Transverse colon (tissue), 4 donors: ENCODE results near the gene SUCLG1. TPM values are rescaled to one million over a fixed set of nuclear protein-coding genes. Genes with fewer than 3 reads are reported as not detected.
"Not testable (repeated sequence)": the region's sequence is repeated elsewhere in the genome, so short reads cannot be mapped to it uniquely, and the experiment has no call there.

ENCODE experiments used
- DNase-seq: peaks from one replicate; pipeline ENCODE4 v3.0.0-alpha.2; 2019
- H3K27ac ChIP-seq, 4 donors: fragments of 200-600 bp; sonication (generic); 2 replicates each; pipeline ENCODE4 v1.5.1; 2016 to 2018; ENCODE audit warnings: inconsistent platforms in 4 of 4
- H3K27me3 ChIP-seq: fragments of 200-600 bp; sonication (generic); 2 replicates; pipeline ENCODE4 v1.5.1; 2017; ENCODE audit warnings: inconsistent platforms
- H3K36me3 ChIP-seq, 4 donors: fragments of 200-600 bp; sonication (generic); 2 replicates each; pipeline ENCODE4 v1.5.1; 2017 to 2019; ENCODE audit warnings: inconsistent platforms in 4 of 4
- H3K4me1 ChIP-seq, 4 donors: fragments of 200-600 bp; sonication (generic); 2 replicates each; pipeline ENCODE4 v1.5.1; 2017 to 2020; ENCODE audit warnings: inconsistent platforms in 4 of 4
- H3K4me3 ChIP-seq, 4 donors: fragments of 200-600 bp; sonication (generic); 1 replicate in 1 of 4; 2 replicates in 3 of 4; pipeline versions ENCODE4 v1.5.1 to v1.6.1; 2017 to 2019; ENCODE audit warnings: inconsistent platforms in 4 of 4
- H3K9me3 ChIP-seq, 2 donors: fragments of 200-600 bp; sonication (generic); 2 replicates each; pipeline ENCODE4 v1.5.1; 2017 to 2019; ENCODE audit warnings: inconsistent platforms in 2 of 2
- CTCF ChIP-seq, 5 experiments: fragments of 200-600 bp in 3 of 5; fragments of 450-650 bp in 2 of 5; sonication (generic) in 3 of 5; IDR thresholded peaks; 1 replicate in 2 of 5; 2 replicates in 3 of 5; pipeline ENCODE4 v1.5.1; 2016 to 2017; ENCODE audit warnings: antibody characterized with exemption in 5 of 5, inconsistent platforms in 3 of 5, mild to moderate bottlenecking in 2 of 5, moderate library complexity in 1 of 5
- EP300 ChIP-seq: sonication (generic); formaldehyde crosslinking; IDR thresholded peaks from one replicate; pipeline ENCODE4 v1.6.1; 2017; ENCODE audit warnings: antibody characterized with exemption, low read depth
- POLR2A ChIP-seq: fragments of 450-650 bp; IDR thresholded peaks from one replicate; pipeline ENCODE4 v1.6.1; 2016; ENCODE audit warnings: antibody characterized with exemption, mild to moderate bottlenecking, moderate library complexity
- POLR2AphosphoS5 ChIP-seq, 3 donors: sonication (generic); formaldehyde crosslinking; IDR thresholded peaks; one replicate each; pipeline ENCODE4 v1.6.1; 2016; ENCODE audit warnings: antibody characterized with exemption in 3 of 3
- WGBS, 2 donors: methylation state at CpG; one replicate each; pipeline ENCODE4 v1.1.5; 2018; ENCODE audit warnings: low coverage in 1 of 2; 5-methylcytosine and 5-hydroxymethylcytosine counted together
- in situ Hi-C, 4 donors: fragments of 200-750 bp; cut with MboI; loops; one replicate each; pipeline versions ENCODE4 v1.15.0 to v1.15.1; 2017; ENCODE audit warnings: low sequenced_read_pairs in 3 of 4, low pct_ligation_motif_present in 1 of 4, low pct_unique_long_range_greater_than_20kb in 1 of 4
- intact Hi-C: fragments of 100-400 bp; cut with DNase I; formaldehyde crosslinking; loops from one replicate; pipeline ENCODE4 v1.15.1; 2023; ENCODE audit warnings: low total_unique reads
- total RNA-seq, 4 donors: library from RNA; depleted of rRNA; stranded (reverse); fragments of >200 nt; gene quantifications; one replicate each; pipeline ENCODE4 v1.1.0, GENCODE V29; 2016

Gene SUCLG1
- total RNA-seq, 4 donors from 2014 or later: 55.4 to 199 (median 127) TPM

GRCh38 chr2:84477886-84478285 is 18.8 kb upstream of the SUCLG1 start:
- 79 to 100% methylated on average over 1 of the region's 1 CpG for WGBS, 2 donors

GRCh38 chr2:84474176-84474575 is 15.1 kb upstream of the SUCLG1 start:
- no peak for DNase-seq
- Histone ChIP-seq H3K27ac (no peak overlapping the region), H3K4me3 (no peak overlapping the region), H3K4me1 (no peaks in the 10 kb centered on the region), H3K27me3 (no peaks in the 10 kb centered on the region), H3K36me3 (no peaks in the 10 kb centered on the region), H3K9me3 (peaks cover 8 to 31% of the 10 kb centered on the region in 2 donors)
- intact Hi-C loops (no loop called here), in situ Hi-C loops (no loop called here)
- WGBS, 2 donors: 77 to 88% methylated on average over 4 of the region's 4 CpGs
- no peak for TF ChIP-seq EP300
- TF ChIP-seq CTCF (IDR thresholded peaks at IDR 0.05): no peak
- no peak for TF ChIP-seq POLR2AphosphoS5 (IDR thresholded peaks at IDR 0.05)
- TF ChIP-seq POLR2A: no peak

More at GRCh38 chr2:84477886-84478285, 18.8 kb upstream of the SUCLG1 start:
- Histone ChIP-seq H3K4me3 (no peak overlapping the region), H3K9me3 (peaks cover 8 to 19% of the 10 kb centered on the region in 2 donors), H3K27me3 (no peaks in the 10 kb centered on the region), H3K4me1 (no peaks in the 10 kb centered on the region), H3K27ac (no peak overlapping the region), H3K36me3 (no peaks in the 10 kb centered on the region)
- intact Hi-C loops (no loop called here), in situ Hi-C loops (loop anchor here in 1 of 4 donors (25.0 kb wide), 1 partner anchor 384 kb away; no protein-coding TSS in a partner anchor)
- no peak for DNase-seq
- TF ChIP-seq POLR2A (no peak), CTCF (IDR thresholded peaks at IDR 0.05) (no peak), POLR2AphosphoS5 (IDR thresholded peaks at IDR 0.05) (no peak), EP300 (no peak)

- WGBS, 2 donors: 82 to 84% methylated on average over 6 of the region's 6 CpGs
- in situ Hi-C loops: no loop called here
- TF ChIP-seq POLR2A (no peak), CTCF (IDR thresholded peaks at IDR 0.05) (no peak), EP300 (no peak), POLR2AphosphoS5 (IDR thresholded peaks at IDR 0.05) (no peak)
- intact Hi-C loops: no loop called here
- Histone ChIP-seq H3K9me3 (peaks cover 8 to 31% of the 10 kb centered on the region in 2 donors), H3K27me3 (no peaks in the 10 kb centered on the region), H3K4me1 (no peaks in the 10 kb centered on the region), H3K27ac (no peak overlapping the region), H3K4me3 (no peak overlapping the region), H3K36me3 (no peaks in the 10 kb centered on the region)
- no peak for DNase-seq
Measured at GRCh38 chr2:84472856-84473565, 13.9 kb upstream of the SUCLG1 start.

GRCh38 chr2:84472423-84472822 is 13.3 kb upstream of the SUCLG1 start:
- in situ Hi-C loops, intact Hi-C loops: not testable (repeated sequence)

More at GRCh38 chr2:84472423-84472822, 13.3 kb upstream of the SUCLG1 start:
- not testable (repeated sequence) for H3K27ac ChIP-seq, DNase-seq, H3K4me1 ChIP-seq, H3K4me3 ChIP-seq, H3K36me3 ChIP-seq, H3K27me3 ChIP-seq
- 74 to 100% methylated on average over 1 to 2 of the region's 2 CpGs for WGBS, 2 donors
- H3K9me3 ChIP-seq: peaks cover 7 to 28% of the 10 kb centered on the region in 2 donors
